Activated CD8-positive, alpha-beta T cell treated with anti-CD3 and anti-CD28 coated beads for 36 hours (primary cell): ENCODE data around the gene IGFALS. TPM values are rescaled to one million over a fixed set of nuclear protein-coding genes. Genes with fewer than 3 reads are reported as not detected.

Experiments
- ATAC-seq: fragments of 200-7000 bp; cut with Tn5 transposase; one replicate; pipeline ENCODE4 v1.10.0; 2021; ENCODE audit warnings: mild to moderate bottlenecking, moderate library complexity
- CTCF ChIA-PET: fragments of 350-600 bp; sonication (Branson Sonifier 250); formaldehyde crosslinking; loops from one replicate; lab custom pipeline; 2021; ENCODE audit warnings: antibody characterized with exemption; lab: Charles Lee
- POLR2A ChIA-PET: fragments of 350-600 bp; sonication (Branson Sonifier 250); formaldehyde crosslinking; loops from one replicate; lab custom pipeline; 2021; ENCODE audit warnings: antibody characterized with exemption; lab: Charles Lee
- DNase-seq: peaks from one replicate; pipeline ENCODE4 v3.0.0-alpha.2; 2020
- H3K27ac Mint-ChIP-seq: one replicate; pipeline ENCODE4 v1.8.0; 2021; ENCODE audit warnings: mild to moderate bottlenecking, mixed read lengths
- H3K27me3 Mint-ChIP-seq: one replicate; pipeline ENCODE4 v1.8.0; 2021; ENCODE audit warnings: mixed read lengths
- H3K36me3 Mint-ChIP-seq: one replicate; pipeline ENCODE4 v1.8.0; 2021; ENCODE audit warnings: low read depth, mixed read lengths
- H3K4me1 Mint-ChIP-seq: one replicate; pipeline ENCODE4 v1.8.0; 2021; ENCODE audit warnings: low read depth, mixed read lengths
- H3K4me3 Mint-ChIP-seq: one replicate; pipeline ENCODE4 v1.8.0; 2021; ENCODE audit warnings: mild to moderate bottlenecking, moderate library complexity, mixed read lengths
- H3K9me3 Mint-ChIP-seq: one replicate; pipeline ENCODE4 v1.8.0; 2021; ENCODE audit warnings: mixed read lengths
- CTCF ChIP-seq: fragments of 200-600 bp; IDR thresholded peaks from one replicate; pipeline ENCODE4 v1.8.0; 2022; ENCODE audit warnings: antibody characterized with exemption, mild to moderate bottlenecking
- intact Hi-C: fragments of 100-400 bp; cut with micrococcal nuclease; formaldehyde crosslinking; loops from one replicate; pipeline ENCODE4 v1.10.0; 2022
- total RNA-seq, 2 experiments: library from RNA; stranded (reverse); gene quantifications; one replicate each; pipeline ENCODE4 v1.2.3, GENCODE V29; 2021

IGFALS gene
- total RNA-seq, 2 experiments from 2014 or later = not detected

DNA sequence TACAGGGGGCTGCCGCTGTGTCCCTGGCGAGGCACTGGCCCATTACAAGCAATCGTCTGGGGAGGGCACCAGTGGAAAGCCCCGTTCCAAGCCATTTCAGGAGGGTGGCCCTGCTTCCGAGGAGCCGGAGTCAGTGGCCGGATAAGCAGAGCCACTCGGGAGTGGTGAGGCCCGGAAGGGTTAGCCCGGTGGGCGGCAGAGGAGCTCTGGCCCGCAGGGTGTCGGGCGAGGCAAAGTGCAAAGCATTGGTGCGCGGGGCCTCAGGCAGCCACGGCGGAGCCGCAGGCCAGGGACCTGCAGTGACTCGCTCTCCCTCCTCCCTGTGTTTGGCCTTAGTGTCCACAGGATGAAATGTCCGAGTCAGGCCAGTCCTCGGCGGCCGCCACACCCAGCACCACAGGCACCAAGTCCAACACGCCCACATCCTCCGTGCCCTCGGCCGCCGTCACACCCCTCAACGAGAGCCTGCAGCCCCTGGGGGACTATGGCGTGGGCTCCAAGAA is 46.8 kb downstream of the IGFALS start:
- no peak for TF ChIP-seq CTCF
- intact Hi-C loops = no loop called here
- DNase-seq (no peak), ATAC-seq (no peak)
- ChIA-PET POLR2A (interaction anchor here (0.7 kb wide), 1 partner anchor 10 kb away, joined by 3 read pairs; no protein-coding TSS in a partner anchor), CTCF (interaction anchor here (1.0 kb wide), 1 partner anchor 36 kb away, joined by 3 read pairs; the partner anchor contains the start of genes NUBP2 and SPSB3)
- Mint-ChIP-seq H3K27ac (no peak overlapping the region), H3K27me3 (no peaks in the 10 kb centered on the region), H3K4me1 (no peaks in the 10 kb centered on the region), H3K9me3 (no peaks in the 10 kb centered on the region), H3K4me3 (no peak overlapping the region), H3K36me3 (no peaks in the 10 kb centered on the region)

- CTCF ChIA-PET = interaction anchor here (1.0 kb wide), 1 partner anchor 36 kb away, joined by 3 read pairs; the partner anchor contains the start of genes NUBP2 and SPSB3
Observed at GRCh38 chr16:1745900-1746692, 47.4 kb downstream of the IGFALS start.

DNA sequence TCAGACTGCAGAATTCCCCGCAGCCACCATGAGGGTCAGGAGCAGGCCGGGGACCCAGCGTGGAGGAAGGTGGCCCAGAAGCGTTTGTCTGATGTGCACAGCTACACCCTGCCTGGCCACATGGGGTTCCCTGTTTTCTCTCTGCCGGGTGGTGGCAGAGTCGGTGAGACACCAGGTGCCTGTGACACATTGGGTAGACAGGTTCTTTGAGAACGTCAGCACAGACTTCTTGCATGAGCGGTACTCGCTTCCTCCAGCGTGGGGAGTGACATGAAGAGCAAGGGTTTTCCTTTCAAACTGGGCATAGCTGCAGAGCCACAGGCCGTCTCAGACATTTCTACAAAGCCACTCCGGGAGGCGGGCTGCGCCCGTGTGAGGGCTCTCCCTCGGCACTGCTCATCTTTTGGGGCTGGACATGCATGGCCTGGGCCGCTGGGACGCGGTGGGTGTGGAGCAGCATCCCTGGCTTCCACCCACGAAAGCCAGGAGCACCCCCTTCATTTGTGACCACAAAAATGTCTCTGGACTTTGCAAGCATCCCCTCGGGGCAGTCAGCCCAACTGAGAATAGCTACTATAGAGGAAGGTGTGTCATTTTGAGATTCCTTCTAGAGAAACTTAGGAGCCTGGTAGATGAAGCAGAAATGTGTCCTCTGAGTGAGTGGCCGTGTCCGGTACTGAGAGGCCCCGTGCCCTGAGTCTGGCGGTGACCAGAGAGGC is 48.2 kb downstream of the IGFALS start:
- POLR2A ChIA-PET = no interaction called here
- ATAC-seq (no peak), DNase-seq (no peak)
- intact Hi-C loops = no loop called here
- Mint-ChIP-seq H3K4me3 (no peak overlapping the region), H3K27ac (no peak overlapping the region), H3K4me1 (no peaks in the 10 kb centered on the region), H3K36me3 (no peaks in the 10 kb centered on the region), H3K9me3 (no peaks in the 10 kb centered on the region), H3K27me3 (no peaks in the 10 kb centered on the region)
- CTCF ChIA-PET = no interaction called here
- no peak for TF ChIP-seq CTCF

More at GRCh38 chr16:1745900-1746692, 47.4 kb downstream of the IGFALS start:
- Mint-ChIP-seq H3K27ac (no peak overlapping the region), H3K36me3 (no peaks in the 10 kb centered on the region), H3K4me1 (no peaks in the 10 kb centered on the region), H3K27me3 (no peaks in the 10 kb centered on the region), H3K9me3 (no peaks in the 10 kb centered on the region), H3K4me3 (no peak overlapping the region)
- TF ChIP-seq CTCF = no peak
- ATAC-seq = no peak
- POLR2A ChIA-PET = interaction anchor here (0.7 kb wide), 1 partner anchor 10 kb away, joined by 3 read pairs; no protein-coding TSS in a partner anchor
- intact Hi-C loops = no loop called here
- DNase-seq = no peak

DNA sequence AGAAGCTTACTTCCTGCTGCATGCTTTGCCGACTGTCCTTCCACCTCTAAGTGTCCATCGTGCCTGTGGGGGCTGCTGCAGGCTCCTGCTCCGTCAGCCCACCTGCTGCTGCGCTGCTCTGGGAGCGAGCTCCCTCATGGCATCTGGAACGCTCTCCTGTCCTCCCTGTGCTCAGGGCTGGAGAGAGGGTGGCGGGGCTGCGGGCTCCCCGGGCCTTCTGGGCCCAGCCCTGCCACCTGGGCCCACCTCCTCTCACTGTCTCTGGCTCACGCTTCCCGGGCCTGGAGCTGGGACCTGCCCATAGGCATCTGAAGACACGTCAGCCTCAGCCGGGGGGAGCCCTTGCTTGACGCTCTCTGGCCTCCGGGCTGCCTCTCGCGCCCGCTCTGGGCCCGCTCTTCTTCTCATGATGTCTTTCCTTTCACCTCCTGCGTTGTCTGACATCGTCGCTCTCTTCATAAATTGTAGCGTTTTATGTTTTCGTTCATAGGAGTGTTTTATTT is 49.1 kb downstream of the IGFALS start:
- Mint-ChIP-seq H3K4me3 (no peak overlapping the region), H3K27ac (no peak overlapping the region), H3K36me3 (no peaks in the 10 kb centered on the region), H3K4me1 (no peaks in the 10 kb centered on the region), H3K27me3 (no peaks in the 10 kb centered on the region), H3K9me3 (no peaks in the 10 kb centered on the region)
- ATAC-seq = no peak
- ChIA-PET POLR2A (no interaction called here), CTCF (interaction anchor here (0.8 kb wide), 1 partner anchor 21 kb away, joined by 3 read pairs; no protein-coding TSS in a partner anchor)
- no peak for DNase-seq
- intact Hi-C loops = no loop called here
- TF ChIP-seq CTCF = no peak
